Stimulated activated CD8-positive, alpha-beta memory T cell treated with anti-CD3 and anti-CD28 coated beads, Interleukin-15, amount 100 ng/mL, for 48 hours (primary cell): Measurements from ENCODE around the gene INHA.

ENCODE experiments used
- DNase-seq, 2 donors: peaks; one replicate each; pipeline ENCODE4 v3.0.0-alpha.2; 2020; ENCODE audit warnings: low read depth in 2 of 2

The INHA gene

GRCh38 chr2:219574484-219575311, 2.6 kb downstream of the INHA start:
- no peak for DNase-seq

- DNase-seq = no peak
These were observed 3.7 kb downstream of the INHA start for GRCh38 chr2:219575566-219576504.

- no peak for DNase-seq
These were observed 4.6 kb downstream of the INHA start for GRCh38 chr2:219576505-219577388.

- DNase-seq = no peak
These were observed 6.9 kb downstream of the INHA start for GRCh38 chr2:219578811-219579613.

GRCh38 chr2:219581346-219581745, 9.2 kb downstream of the INHA start:
- DNase-seq = no peak

- DNase-seq = no peak
These were observed 19.0 kb downstream of the INHA start for GRCh38 chr2:219591091-219591490.

GRCh38 chr2:219592736-219593135, 20.6 kb downstream of the INHA start:
- DNase-seq = no peak

- DNase-seq = no peak
These were observed 21.0 kb downstream of the INHA start for GRCh38 chr2:219593154-219593553.

- DNase-seq = no peak
These were observed 23.1 kb downstream of the INHA start for GRCh38 chr2:219595256-219595655.

- no peak for DNase-seq
These were observed 24.9 kb downstream of the INHA start for GRCh38 chr2:219596954-219597551.

GRCh38 chr2:219597552-219598307, 25.6 kb downstream of the INHA start, which contains the start of gene STK11IP:
Gene STK11IP, plus strand, starts transcription at chr2:219597857. Its CDS starts 263 bp downstream, at chr2:219598120.
- DNase-seq = peak; percentile 88 to 91

- no peak for DNase-seq
These were observed 26.4 kb downstream of the INHA start for GRCh38 chr2:219598308-219599078.

GRCh38 chr2:219603771-219604170, 31.7 kb downstream of the INHA start:
- DNase-seq = no peak

GRCh38 chr2:219605607-219605954, 33.5 kb downstream of the INHA start:
- no peak for DNase-seq

GRCh38 chr2:219607931-219608330, 35.8 kb downstream of the INHA start:
- no peak for DNase-seq

- no peak for DNase-seq
These were observed 36.4 kb downstream of the INHA start for GRCh38 chr2:219608399-219608964.

GRCh38 chr2:219609149-219609750, 37.1 kb downstream of the INHA start:
- DNase-seq = no peak

GRCh38 chr2:219611306-219611705, 39.2 kb downstream of the INHA start:
- no peak for DNase-seq
